ENCODE data around the gene NFKBIL1. TPM values are rescaled to one million over a fixed set of nuclear protein-coding genes. Genes with fewer than 3 reads are reported as not detected.

Gene NFKBIL1
- total and polyA plus RNA-seq, 9 of the 15 experiments (the other 6 are each of a cell fraction or from before 2014, with no cell fraction given), result 0.49 to 33.1 (median 7.6) TPM

GRCh38 chr6:31585491-31585890 lies 38.1 kb downstream of the NFKBIL1 start (continued):
- TF ChIP-seq ZBTB33 (CRISPR knock-in tag; IDR thresholded peaks at IDR 0.05) (0 out of 2 replicates have a peak, but pooled peaks have one; percentile 11), PHTF2 (CRISPR knock-in tag; IDR thresholded peaks at IDR 0.05) (0 out of 2 replicates have a peak, but pooled peaks have one; percentile 23), ZBTB17 (CRISPR knock-in tag; IDR thresholded peaks at IDR 0.05) (0 out of 2 replicates have a peak, but pooled peaks have one; percentile 19)

GRCh38 chr6:31586008-31586407 lies 38.6 kb downstream of the NFKBIL1 start, which contains the start of gene LST1:
Gene LST1 (plus strand): TSS chr6:31586277. CDS start chr6:31587300, 1,023 bp downstream.
- peaks cover 30 to 34% of the 10 kb centered on the region in 2 experiments for H3K4me1 ChIP-seq (replicated peaks in 1 of 2; ENCODE audit: control insufficient read depth in 2 of 2, insufficient read depth in 2 of 2, low read length in 2 of 2)
- TF ChIP-seq USF1 (CRISPR knock-in tag; IDR thresholded peaks at IDR 0.05) (peak; percentile 21; the same call in 1 of the 2 replicates), FOXA3 (CRISPR knock-in tag; conservative IDR thresholded peaks at IDR 0.05 in 1 of 2, IDR thresholded peaks at IDR 0.05 in 1 of 2) (0 out of 4 replicates have a peak, but pooled peaks of 1 of the 2 experiments have one; percentile 50), TEAD4 (IDR thresholded peaks at IDR 0.05; ENCODE audit: low read length) (0 out of 2 replicates have a peak, but pooled peaks have one; percentile 3), TEAD4 (CRISPR knock-in tag; IDR thresholded peaks at IDR 0.05; ENCODE audit: borderline replicate concordance) (0 out of 2 replicates have a peak, but pooled peaks have one; percentile 17), CEBPB (tag; IDR thresholded peaks at IDR 0.05) (0 out of 2 replicates have a peak, but pooled peaks have one; percentile 11), E2F4 (CRISPR knock-in tag; IDR thresholded peaks at IDR 0.05; ENCODE audit: low read depth) (no peak), XRCC5 (IDR thresholded peaks at IDR 0.05; ENCODE audit: low read depth, low read length) (no peak), ZBTB49 (CRISPR knock-in tag; IDR thresholded peaks at IDR 0.05; ENCODE audit: borderline replicate concordance) (no peak), ZKSCAN8 (CRISPR knock-in tag; IDR thresholded peaks at IDR 0.05) (no peak), CGGBP1 (CRISPR knock-in tag; IDR thresholded peaks at IDR 0.05) (no peak), NFATC3 (IDR thresholded peaks at IDR 0.05) (no peak)

More at GRCh38 chr6:31586008-31586407, 38.6 kb downstream of the NFKBIL1 start, which contains the start of gene LST1:
- Histone ChIP-seq H3K9me1 (ENCODE audit: control insufficient read depth, insufficient read depth, low read length) (no peaks in the 10 kb centered on the region), H4K20me1 (replicated peaks; ENCODE audit: control insufficient read depth, insufficient read depth, low read length) (no peaks in the 10 kb centered on the region), H3K27ac (ENCODE audit: extremely low read depth, low read depth, low read length) (no peak within 1 kb of the TSS), H3K4me3 (no peak within 1 kb of the TSS), H3K36me3 (ENCODE audit: control insufficient read depth, insufficient read depth, low read length) (no peaks in the 10 kb centered on the region), H3K27me3 (ENCODE audit: control insufficient read depth in 2 of 2, insufficient read depth in 2 of 2, low read length in 2 of 2) (no peaks in the 10 kb centered on the region), H3K9me3 (replicated peaks; ENCODE audit: control insufficient read depth, insufficient read depth, low read depth, low read length) (no peaks in the 10 kb centered on the region), H2AFZ (ENCODE audit: low read depth, low read length) (peak within 1 kb of the TSS; percentile 51), H3K9ac (ENCODE audit: insufficient read depth in 1 of 2, low read depth in 2 of 2, low read length in 2 of 2) (peak within 1 kb of the TSS in 1 of 2 experiments; percentile 56; a peak in 2 of 4 replicates), H3K79me2 (ENCODE audit: control insufficient read depth, insufficient read depth, low read length) (no peaks in the 10 kb centered on the region), H3K4me2 (ENCODE audit: insufficient read depth, low read length) (no peak within 1 kb of the TSS)
- ChIA-PET CTCF (ENCODE audit: low intra/inter-chr PET ratio) (no interaction called here), POLR2A (interaction anchor here (0.6 to 1.6 kb wide), 5 partner anchors 12 to 32 kb away, joined by 3 to 6 read pairs (median 3); no protein-coding TSS in a partner anchor)
- FAIRE-seq, result no peak
- 31% methylated on average over 1 of the region's 1 CpG for WGBS (ENCODE audit: insufficient coverage, low coverage, missing lambda C conversion rate)
- intact Hi-C loops (cut with micrococcal nuclease) (loop anchor here (10.0 kb wide), 1 partner anchor 391 kb away; no protein-coding TSS in a partner anchor), in situ Hi-C loops (cut with MboI) (no loop called here)
- no TSS peak for BruUV-seq (replicated peaks)
- ATAC-seq, result no peak
- DNase-seq (ENCODE audit: extremely low read depth in 1 of 4, low spot score in 3 of 4), result no peak
